ENCODE data around the gene DMC1.
A peak's percentile ranks its signal among the peaks of the same experiment; 100 is the strongest.
"Not testable (repeated sequence)": the region's sequence is repeated elsewhere in the genome, so short reads cannot be mapped to it uniquely, and the experiment has no call there.

The DMC1 gene

DNA sequence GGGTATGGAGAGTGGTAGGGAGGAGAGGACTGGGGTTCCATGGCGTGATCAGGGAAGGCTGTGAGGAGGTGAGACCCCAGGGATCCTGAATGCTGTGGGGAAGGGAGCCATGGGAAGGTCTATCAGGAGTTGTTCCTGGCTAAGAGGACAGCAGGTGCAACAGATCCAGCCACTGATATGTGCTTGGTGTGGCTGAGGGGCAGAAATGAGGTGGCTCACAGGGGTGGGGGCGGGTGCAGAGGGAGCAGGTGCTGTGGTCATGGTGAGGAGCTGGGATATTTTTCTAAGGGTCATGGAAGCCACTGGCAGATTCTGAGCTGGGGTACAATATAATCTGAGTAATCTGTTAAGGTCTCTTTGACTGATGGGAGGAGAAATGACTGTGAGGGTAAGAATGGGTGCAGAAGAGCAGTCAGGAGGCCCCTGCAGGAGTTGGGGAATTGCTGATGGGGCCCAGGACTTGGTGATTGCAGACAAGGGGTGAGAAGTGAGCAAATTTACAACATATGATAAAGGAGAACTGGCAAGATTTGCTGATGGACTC is 31.3 kb upstream of the DMC1 start:
- no peak for TF ChIP-seq JUND (IDR thresholded peaks at IDR 0.05; ENCODE audit: low read depth)
- no peak for DNase-seq (ENCODE audit: low read depth in 1 of 2, low spot score in 1 of 2)
- in situ Hi-C loops (cut with HindIII; ENCODE audit: low pct_unique_long_range_greater_than_20kb, low sequenced_read_pairs): no loop called here

GRCh38 chr22:38599466-38599865 is 29.5 kb upstream of the DMC1 start:
- TF ChIP-seq JUND (IDR thresholded peaks at IDR 0.05; ENCODE audit: low read depth): no peak
- DNase-seq (ENCODE audit: low read depth in 1 of 2, low spot score in 1 of 2): no peak
- in situ Hi-C loops (cut with HindIII; ENCODE audit: low pct_unique_long_range_greater_than_20kb, low sequenced_read_pairs): no loop called here

- in situ Hi-C loops (cut with HindIII; ENCODE audit: low pct_unique_long_range_greater_than_20kb, low sequenced_read_pairs); DNase-seq (ENCODE audit: low read depth in 1 of 2, low spot score in 1 of 2): not testable (repeated sequence)
Measured at GRCh38 chr22:38582923-38583322, 12.9 kb upstream of the DMC1 start.

GRCh38 chr22:38578505-38578904 is 8.5 kb upstream of the DMC1 start:
- in situ Hi-C loops (cut with HindIII; ENCODE audit: low pct_unique_long_range_greater_than_20kb, low sequenced_read_pairs): no loop called here
- no peak for TF ChIP-seq JUND (IDR thresholded peaks at IDR 0.05; ENCODE audit: low read depth)
- no peak for DNase-seq (ENCODE audit: low read depth in 1 of 2, low spot score in 1 of 2)

GRCh38 chr22:38572065-38572464 is 2.1 kb upstream of the DMC1 start:
- DNase-seq (ENCODE audit: low read depth in 1 of 2, low spot score in 1 of 2): peak; percentile 11 to 61
- in situ Hi-C loops (cut with HindIII; ENCODE audit: low pct_unique_long_range_greater_than_20kb, low sequenced_read_pairs): no loop called here
- TF ChIP-seq JUND (IDR thresholded peaks at IDR 0.05; ENCODE audit: low read depth): no peak

DNA sequence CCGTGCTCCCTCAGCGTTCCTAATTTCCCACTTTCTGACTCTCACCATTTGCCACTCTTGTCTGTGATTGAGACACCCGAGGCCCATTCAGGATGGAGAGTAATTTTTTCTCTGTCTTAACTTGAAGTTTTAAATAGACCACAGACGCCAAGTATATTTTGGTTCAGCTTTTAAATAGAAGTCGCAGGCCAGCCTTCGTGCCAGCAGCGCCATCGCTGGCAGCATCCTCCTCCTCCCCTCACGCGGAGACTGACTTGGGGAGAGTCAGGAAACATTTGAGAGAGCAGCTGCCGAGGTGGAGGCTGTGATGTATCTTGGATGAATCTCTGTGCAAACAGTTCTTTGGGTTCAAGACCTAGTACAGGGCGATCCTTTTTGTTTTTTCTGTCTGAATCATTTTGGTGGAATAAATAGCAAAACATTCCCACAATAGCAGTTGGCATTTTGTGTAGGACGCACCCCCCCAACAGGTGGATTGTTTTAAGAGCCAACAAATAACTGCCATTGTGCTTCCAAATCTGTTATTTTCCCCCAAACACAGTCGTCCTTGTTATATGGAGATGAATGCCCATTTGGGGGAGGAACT is 889 bp upstream of the DMC1 start:
- TF ChIP-seq JUND (IDR thresholded peaks at IDR 0.05; ENCODE audit: low read depth): no peak
- in situ Hi-C loops (cut with HindIII; ENCODE audit: low pct_unique_long_range_greater_than_20kb, low sequenced_read_pairs): no loop called here
- DNase-seq (ENCODE audit: low read depth in 1 of 2, low spot score in 1 of 2): peak in 1 of 2 experiments; percentile 45

DNA sequence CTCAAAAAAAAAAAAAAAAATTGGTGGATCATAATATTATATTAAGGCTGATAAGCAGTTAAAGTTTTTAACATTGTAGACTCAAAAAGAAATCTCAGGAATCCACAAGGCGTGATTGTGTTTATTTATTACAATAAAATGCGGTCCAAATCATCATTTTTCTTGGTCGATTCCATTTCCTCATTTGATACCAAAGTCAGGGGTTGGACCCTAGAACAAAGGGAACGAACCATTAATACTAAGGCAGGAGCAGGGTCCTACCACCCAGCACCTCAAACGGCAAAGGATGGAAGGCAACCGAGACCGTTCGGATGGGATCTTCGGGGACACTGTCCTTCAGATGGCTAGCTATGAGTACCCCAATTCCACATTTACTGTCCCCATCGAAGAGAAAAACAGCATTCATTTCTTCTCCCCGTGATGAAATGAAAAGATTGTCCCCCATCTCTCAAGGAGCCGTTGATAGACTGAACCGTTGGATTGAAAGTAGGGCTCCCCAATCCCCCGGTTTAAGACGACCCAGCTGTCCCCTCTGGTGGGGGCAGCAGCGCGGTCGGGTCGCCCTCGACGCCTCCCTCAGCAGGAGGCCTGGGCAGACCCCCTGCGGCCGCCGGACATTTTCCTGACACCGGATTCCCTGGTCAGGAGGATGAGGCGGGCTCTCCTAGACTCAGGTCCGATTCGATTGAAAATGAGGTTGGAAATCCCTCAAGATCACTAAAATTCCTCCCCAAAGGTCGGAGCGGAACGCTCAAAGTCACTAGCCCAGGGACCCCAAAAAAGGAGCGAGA is 607 bp downstream of the DMC1 start:
- DNase-seq (ENCODE audit: low read depth in 1 of 2, low spot score in 1 of 2): no peak
- no peak for TF ChIP-seq JUND (IDR thresholded peaks at IDR 0.05; ENCODE audit: low read depth)

DNA sequence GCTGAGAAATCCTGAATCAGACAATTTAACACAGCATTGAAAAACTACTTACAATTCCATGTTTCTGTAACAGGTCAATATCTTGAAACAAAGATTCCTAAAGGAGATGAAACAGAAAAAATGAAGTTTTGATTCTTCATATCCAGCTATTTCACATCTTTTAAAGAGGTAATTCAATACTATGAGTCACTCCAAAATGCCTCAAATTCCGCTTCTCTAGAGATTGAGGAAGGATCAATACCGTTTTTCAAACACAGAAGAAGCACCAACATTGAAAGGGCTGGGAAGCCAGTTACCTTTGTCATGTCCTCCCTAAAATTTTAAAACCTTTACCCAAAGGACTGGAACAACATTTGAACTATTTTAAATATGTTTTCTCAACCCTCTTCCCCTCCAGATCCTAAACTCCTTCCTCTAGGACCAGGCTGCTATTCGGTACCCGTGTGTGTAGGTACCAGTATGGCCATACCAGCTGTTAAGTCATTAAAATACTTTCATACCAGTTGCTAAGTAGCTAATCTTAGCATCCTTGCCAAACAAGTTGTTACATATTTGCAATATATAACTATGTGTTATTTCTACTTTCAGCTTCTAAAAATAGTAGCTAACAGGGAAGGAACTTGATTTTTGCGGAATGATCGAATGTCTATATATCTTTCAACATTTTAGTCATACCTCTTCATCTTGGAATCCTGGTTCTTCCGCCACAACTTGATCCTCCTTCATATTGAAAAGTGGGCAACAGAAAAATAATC is 2.3 kb downstream of the DMC1 start:
- DNase-seq (ENCODE audit: low read depth in 1 of 2, low spot score in 1 of 2): no peak
- TF ChIP-seq JUND (IDR thresholded peaks at IDR 0.05; ENCODE audit: low read depth): no peak
- in situ Hi-C loops (cut with HindIII; ENCODE audit: low pct_unique_long_range_greater_than_20kb, low sequenced_read_pairs): no loop called here

More for the DNA sequence above, 607 bp downstream of the DMC1 start:
- in situ Hi-C loops (cut with HindIII; ENCODE audit: low pct_unique_long_range_greater_than_20kb, low sequenced_read_pairs): no loop called here

GRCh38 chr22:38566726-38567504 is 3.1 kb downstream of the DMC1 start:
- no peak for DNase-seq (ENCODE audit: low read depth in 1 of 2, low spot score in 1 of 2)
- in situ Hi-C loops (cut with HindIII; ENCODE audit: low pct_unique_long_range_greater_than_20kb, low sequenced_read_pairs): no loop called here
- TF ChIP-seq JUND (IDR thresholded peaks at IDR 0.05; ENCODE audit: low read depth): no peak

GRCh38 chr22:38565441-38565840 is 4.5 kb downstream of the DMC1 start:
- no peak for DNase-seq (ENCODE audit: low read depth in 1 of 2, low spot score in 1 of 2)
- in situ Hi-C loops (cut with HindIII; ENCODE audit: low pct_unique_long_range_greater_than_20kb, low sequenced_read_pairs): no loop called here
- TF ChIP-seq JUND (IDR thresholded peaks at IDR 0.05; ENCODE audit: low read depth): no peak

- no peak for DNase-seq (ENCODE audit: low read depth in 1 of 2, low spot score in 1 of 2)
- in situ Hi-C loops (cut with HindIII; ENCODE audit: low pct_unique_long_range_greater_than_20kb, low sequenced_read_pairs): no loop called here
- TF ChIP-seq JUND (IDR thresholded peaks at IDR 0.05; ENCODE audit: low read depth): no peak
Measured at GRCh38 chr22:38564669-38565068, 5.3 kb downstream of the DMC1 start.

- in situ Hi-C loops (cut with HindIII; ENCODE audit: low pct_unique_long_range_greater_than_20kb, low sequenced_read_pairs): no loop called here
- no peak for TF ChIP-seq JUND (IDR thresholded peaks at IDR 0.05; ENCODE audit: low read depth)
Measured at GRCh38 chr22:38554281-38554680, 15.7 kb downstream of the DMC1 start.

More at GRCh38 chr22:38554281-38554680, 15.7 kb downstream of the DMC1 start:
- no peak for DNase-seq (ENCODE audit: low read depth in 1 of 2, low spot score in 1 of 2)

Measured in T47D (cell line).